H1 (cell line): Measurements from ENCODE around the gene ARHGAP26. TPM values are rescaled to one million over a fixed set of nuclear protein-coding genes. Genes with fewer than 3 reads are reported as not detected.

Source experiments
- CTCF ChIA-PET: fragments of 300-600 bp; sonication (Branson Sonifier 250); formaldehyde crosslinking; loops from one replicate; lab custom pipeline; 2021; ENCODE audit not compliant: partially characterized antibody; lab: Charles Lee
- POLR2A ChIA-PET: fragments of 300-600 bp; sonication (Branson Sonifier 250); formaldehyde crosslinking; loops from one replicate; lab custom pipeline; 2021; ENCODE audit warnings: inconsistent platforms; ENCODE audit not compliant: partially characterized antibody; lab: Charles Lee
- DNase-seq, 2 experiments: peaks; one replicate each; pipeline versions ENCODE4 v3.0.0 to v3.0.0-alpha.2; 2010 to 2022; ENCODE audit warnings: low spot score in 2 of 2, low read depth in 1 of 2, mixed read lengths in 1 of 2
- FAIRE-seq: peaks from 2 replicates; lab custom pipeline; 2011; peaks lifted over from hg19 to GRCh38; lab: Jason Lieb, UNC
- H2AFZ ChIP-seq: 2 replicates; pipeline ENCODE4 v1.8.1; 2012; ENCODE audit warnings: low read length, inconsistent platforms
- H2AK5ac ChIP-seq: 2 replicates; pipeline ENCODE4 v1.6.1; 2013; ENCODE audit warnings: low read depth, low read length
- H2BK120ac ChIP-seq: replicated peaks from 2 replicates; pipeline ENCODE3; 2013; ENCODE audit warnings: low read depth, low read length, inconsistent platforms
- H2BK12ac ChIP-seq: 2 replicates; pipeline ENCODE4 v1.6.1; 2013; ENCODE audit warnings: low read depth, low read length
- H2BK15ac ChIP-seq: 2 replicates; pipeline ENCODE4 v1.6.1; 2013; ENCODE audit warnings: low read length
- H2BK20ac ChIP-seq: 2 replicates; pipeline ENCODE4 v1.6.1; 2013; ENCODE audit warnings: low read length
- H2BK5ac ChIP-seq: 2 replicates; pipeline ENCODE4 v1.6.1; 2013; ENCODE audit warnings: low read depth, low read length
- H3K14ac ChIP-seq: 2 replicates; pipeline ENCODE4 v1.6.1; 2013; ENCODE audit warnings: inconsistent platforms; ENCODE audit not compliant: insufficient read length
- H3K18ac ChIP-seq: 2 replicates; pipeline ENCODE4 v1.6.1; 2013; ENCODE audit warnings: low read length; ENCODE audit errors: extremely low read depth
- H3K23ac ChIP-seq: 2 replicates; pipeline ENCODE4 v1.6.1; 2013; ENCODE audit warnings: inconsistent platforms; ENCODE audit not compliant: insufficient read length
- H3K23me2 ChIP-seq: 2 replicates; pipeline ENCODE4 v1.6.1; 2013; ENCODE audit warnings: low read depth, low read length
- H3K27ac ChIP-seq: 2 replicates; pipeline ENCODE4 v1.6.1; 2011; ENCODE audit warnings: low read depth, low read length, inconsistent platforms
- H3K27me3 ChIP-seq, 4 experiments: replicated peaks in 1 of 4; 1 replicate in 1 of 4; 2 replicates in 3 of 4; pipeline versions ENCODE4 v1.6.1 to v1.8.1; 2011 to 2013; ENCODE audit warnings: low read length in 3 of 4, mild to moderate bottlenecking in 3 of 4, inconsistent platforms in 2 of 4, mixed read lengths in 2 of 4, moderate library complexity in 1 of 4; ENCODE audit not compliant: control insufficient read depth in 3 of 4, insufficient read depth in 3 of 4; ENCODE audit errors: extremely low read depth in 1 of 4
- H3K36me3 ChIP-seq, 4 experiments: 2 replicates each; pipeline versions ENCODE4 v1.6.1 to v1.8.1; 2011 to 2013; ENCODE audit warnings: mild to moderate bottlenecking in 4 of 4, low read length in 3 of 4, moderate library complexity in 2 of 4, control low read depth in 1 of 4, inconsistent platforms in 1 of 4; ENCODE audit not compliant: insufficient read depth in 4 of 4, control insufficient read depth in 2 of 4
- H3K4ac ChIP-seq: replicated peaks from 2 replicates; pipeline ENCODE3; 2013; ENCODE audit warnings: low read length, low read depth, mixed read lengths, inconsistent platforms; ENCODE audit not compliant: insufficient read length
- H3K4me1 ChIP-seq, 4 experiments: replicated peaks in 1 of 4; 1 replicate in 1 of 4; 2 replicates in 3 of 4; pipeline versions ENCODE4 v1.6.1 to v1.8.1; 2011 to 2013; ENCODE audit warnings: low read length in 3 of 4, inconsistent platforms in 2 of 4, mixed read lengths in 1 of 4; ENCODE audit not compliant: insufficient read depth in 4 of 4, control insufficient read depth in 3 of 4
- H3K4me2 ChIP-seq, 2 experiments: 2 replicates each; pipeline versions ENCODE4 v1.6.1 to v1.8.1; 2011 to 2013; ENCODE audit warnings: low read depth in 2 of 2, low read length in 2 of 2, control low read depth in 1 of 2, inconsistent platforms in 1 of 2, mild to moderate bottlenecking in 1 of 2; ENCODE audit not compliant: insufficient read depth in 1 of 2
- H3K4me3 ChIP-seq, 4 experiments: fragments of 200-600, 300-600 bp in 1 of 4; sonication (generic), shearing (Covaris generic), sonication (Bioruptor Twin) in 1 of 4; 2 replicates each; pipeline versions ENCODE4 v1.5.1 to v1.8.1; 2011 to 2016; ENCODE audit warnings: low read length in 4 of 4, low read depth in 3 of 4, control low read depth in 2 of 4, inconsistent platforms in 2 of 4, mild to moderate bottlenecking in 2 of 4, mixed read lengths in 1 of 4, moderate library complexity in 1 of 4; ENCODE audit not compliant: insufficient read depth in 2 of 4; ENCODE audit errors: extremely low read depth in 1 of 4
- H3K56ac ChIP-seq: replicated peaks from 2 replicates; pipeline ENCODE3; 2013; ENCODE audit warnings: low read depth, mild to moderate bottlenecking, mixed read lengths, low read length, inconsistent platforms; ENCODE audit not compliant: insufficient read length
- H3K79me1 ChIP-seq: 2 replicates; pipeline ENCODE4 v1.6.1; 2013; ENCODE audit warnings: low read depth, low read length, control low read depth
- H3K79me2 ChIP-seq, 2 experiments: 2 replicates each; pipeline versions ENCODE4 v1.6.1 to v1.8.1; 2012 to 2013; ENCODE audit warnings: low read length in 2 of 2, mild to moderate bottlenecking in 2 of 2, inconsistent platforms in 1 of 2; ENCODE audit not compliant: insufficient read depth in 2 of 2, control insufficient read depth in 1 of 2
- H3K9ac ChIP-seq, 4 experiments: replicated peaks in 1 of 4; 1 replicate in 1 of 4; 2 replicates in 3 of 4; pipeline versions ENCODE4 v1.6.1 to v1.8.1; 2011 to 2013; ENCODE audit warnings: low read depth in 3 of 4, low read length in 3 of 4, control low read depth in 2 of 4, mild to moderate bottlenecking in 2 of 4, moderate library complexity in 2 of 4, inconsistent platforms in 1 of 4; ENCODE audit errors: extremely low read depth in 1 of 4
- H3K9me3 ChIP-seq, 2 experiments: 2 replicates each; pipeline versions ENCODE4 v1.6.1 to v1.8.1; 2012 to 2013; ENCODE audit warnings: mild to moderate bottlenecking in 2 of 2, moderate library complexity in 2 of 2, control low read depth in 1 of 2, inconsistent platforms in 1 of 2, low read depth in 1 of 2, low read length in 1 of 2, mixed read lengths in 1 of 2; ENCODE audit not compliant: insufficient read depth in 2 of 2
- H4K20me1 ChIP-seq, 2 experiments: replicated peaks in 1 of 2; 2 replicates each; pipeline versions ENCODE3 to v1.8.1; 2011 to 2013; ENCODE audit warnings: inconsistent platforms in 2 of 2, low read length in 2 of 2, mild to moderate bottlenecking in 1 of 2; ENCODE audit not compliant: insufficient read depth in 2 of 2, control insufficient read depth in 1 of 2
- H4K5ac ChIP-seq: 2 replicates; pipeline ENCODE4 v1.6.1; 2013; ENCODE audit warnings: low read length, low read depth, mixed read lengths, inconsistent platforms; ENCODE audit not compliant: insufficient read length
- H4K8ac ChIP-seq: 2 replicates; pipeline ENCODE4 v1.8.0; 2013; ENCODE audit warnings: mild to moderate bottlenecking, moderate library complexity, low read length, inconsistent platforms; ENCODE audit not compliant: insufficient read depth; ENCODE audit errors: extremely low read depth
- H4K91ac ChIP-seq: replicated peaks from 2 replicates; pipeline ENCODE3; 2013; ENCODE audit warnings: low read length, mixed read lengths, inconsistent platforms; ENCODE audit not compliant: insufficient read length
- CBX5 ChIP-seq: fragments of 300-800, 300-1000 bp; sonication (generic); IDR thresholded peaks from 2 replicates; pipeline ENCODE4 v1.7.1; 2016; ENCODE audit warnings: antibody characterized with exemption, low read length, low read depth
- CTBP2 ChIP-seq: IDR thresholded peaks from 2 replicates; pipeline ENCODE4 v1.7.0; 2011; ENCODE audit warnings: borderline replicate concordance, mild to moderate bottlenecking, moderate library complexity, mixed read lengths, low read length; ENCODE audit not compliant: insufficient read depth, insufficient read length
- NANOG ChIP-seq: IDR thresholded peaks from 2 replicates; pipeline ENCODE4 v1.6.1; 2011; ENCODE audit warnings: low read length, low read depth, mild to moderate bottlenecking, inconsistent platforms; ENCODE audit not compliant: insufficient read depth, poor library complexity, severe bottlenecking
- SAP30 ChIP-seq: fragments of 300-600 bp; sonication (generic); IDR thresholded peaks from 2 replicates; pipeline ENCODE4 v1.7.1; 2012; ENCODE audit warnings: low read length, moderate library complexity, mild to moderate bottlenecking, inconsistent platforms; ENCODE audit not compliant: insufficient read depth, insufficient replicate concordance
- SIRT6 ChIP-seq: IDR thresholded peaks from one replicate; pipeline ENCODE4 v1.7.1; 2012; ENCODE audit warnings: low read length, inconsistent platforms
- SUZ12 ChIP-seq: fragments of 200-600 bp; sonication (generic); IDR thresholded peaks from 2 replicates; pipeline ENCODE4 v1.6.1; 2012; ENCODE audit warnings: mild to moderate bottlenecking, inconsistent platforms, low read length, moderate library complexity, mixed read lengths
- TCF12 ChIP-seq: IDR thresholded peaks from 2 replicates; pipeline ENCODE4 v1.6.1; 2011; ENCODE audit warnings: low read depth, mild to moderate bottlenecking, low read length
- TEAD4 ChIP-seq: IDR thresholded peaks from 2 replicates; pipeline ENCODE4 v1.6.1; 2012; ENCODE audit warnings: low read depth, low read length, inconsistent platforms, mixed read lengths
- WGBS, 2 experiments: shearing (Covaris generic) in 1 of 2; methylation state at CpG; one replicate each; pipeline versions ENCODE4 v1.1.6 to v1.1.7; 2013 to 2015; ENCODE audit warnings: low lambda C conversion rate in 2 of 2, mixed read lengths in 2 of 2, inconsistent platforms in 1 of 2, low coverage in 1 of 2, missing lambda C conversion rate in 1 of 2; ENCODE audit not compliant: insufficient replicate concordance in 2 of 2, insufficient coverage in 1 of 2, insufficient read length in 1 of 2; ENCODE audit errors: extremely low coverage in 1 of 2, missing lambda C conversion rate in 1 of 2; 5-methylcytosine and 5-hydroxymethylcytosine counted together
- polyA plus RNA-seq, 7 experiments: library from polyadenylated mRNA; depleted of rRNA in 3 of 7; stranded (reverse) in 5 of 7; unstranded in 2 of 7; fragments of >200 nt in 5 of 7; fragments of 200-250 nt in 2 of 7; gene quantifications; 1 replicate in 5 of 7; 2 replicates in 1 of 7; 4 replicates in 1 of 7; pipeline versions ENCODE4 v1.2.1 to v1.2.3, GENCODE V29; 2011 to 2013; ENCODE audit warnings: missing spikeins in 2 of 7, mixed read lengths in 2 of 7
- total RNA-seq: library from RNA; stranded (reverse); fragmentation: NEBNext Ultra II Directional; extraction: Animal tissue kit (Norgen Biotek cat#: 25700); gene quantifications from 2 replicates; pipeline ENCODE4 v1.2.1, GENCODE V29; 2021
- TF ChIP-seq, protein P1 (sequence below): IDR thresholded peaks from 2 replicates; pipeline ENCODE4 v1.6.1; 2011; ENCODE audit warnings: low read length, improper control_type of control experiment
- TF ChIP-seq, protein P2 (sequence below), 3 experiments: IDR thresholded peaks; 1 replicate in 2 of 3; 2 replicates in 1 of 3; pipeline versions ENCODE4 v1.5.1 to v1.6.1; 2011; ENCODE audit warnings: low read length in 3 of 3, mild to moderate bottlenecking in 3 of 3, inconsistent platforms in 2 of 3, low read depth in 1 of 3, moderate library complexity in 1 of 3; ENCODE audit not compliant: insufficient read depth in 1 of 3; ENCODE audit errors: control extremely low read depth in 1 of 3

The ARHGAP26 gene
- total and polyA plus RNA-seq, 2 of the 8 experiments (the other 6 are each of a cell fraction or from before 2014, with no cell fraction given), result 7.1 to 24.8 TPM

DNA sequence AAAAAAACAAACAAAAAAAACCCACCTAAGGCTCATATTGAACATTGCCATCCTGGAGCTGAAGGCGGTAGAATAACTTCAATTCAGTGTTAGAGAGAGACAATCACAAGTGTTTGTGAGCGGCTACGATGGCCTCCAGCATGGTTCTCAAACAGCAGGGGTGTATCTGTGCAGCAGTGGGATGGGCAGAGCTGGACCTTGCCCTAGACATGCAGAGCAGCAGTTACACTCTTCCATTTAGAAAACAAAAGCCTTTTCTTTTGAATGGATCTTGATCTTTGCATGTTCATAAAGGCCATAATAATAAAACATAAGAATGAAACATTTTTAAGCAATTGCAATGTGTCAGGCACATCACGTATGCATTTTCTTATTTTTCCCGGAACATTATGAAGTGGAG is 50.3 kb downstream of the ARHGAP26 start:
- POLR2A ChIA-PET, result interaction anchor here (0.9 kb wide), 1 partner anchor 14 kb away, joined by 4 read pairs; no protein-coding TSS in a partner anchor
- H3K4ac ChIP-seq, result no peak overlapping the region
- no peak overlapping the region for H3K18ac ChIP-seq
- H4K91ac ChIP-seq, result no peak overlapping the region
- no peak overlapping the region for H4K8ac ChIP-seq
- no peak for FAIRE-seq
- no peak overlapping the region for H2BK12ac ChIP-seq
- WGBS, 2 experiments, result 97% methylated on average over 5 of the region's 5 CpGs; no CpG with 5 or more reads in 1 of the 2 experiments
- no peak overlapping the region for H4K5ac ChIP-seq
- no peak overlapping the region for H3K56ac ChIP-seq
- no peak for DNase-seq
- H4K20me1 ChIP-seq, result peaks cover 0 to 3% of the 10 kb centered on the region in 2 experiments
- H3K4me3 ChIP-seq, result no peak overlapping the region
- H2BK5ac ChIP-seq, result no peak overlapping the region
- no peaks in the 10 kb centered on the region for H3K27me3 ChIP-seq
- H3K4me2 ChIP-seq, result no peak overlapping the region
- H3K79me1 ChIP-seq, result peaks cover 7% of the 10 kb centered on the region
- H3K4me1 ChIP-seq, result peaks cover 0 to 18% (median 11%) of the 10 kb centered on the region in 4 experiments; a peak in 5 of 7 replicates
- H2BK15ac ChIP-seq, result no peak overlapping the region
- H3K23me2 ChIP-seq, result no peaks in the 10 kb centered on the region
- H3K27ac ChIP-seq, result no peak overlapping the region
- no peaks in the 10 kb centered on the region for H3K9me3 ChIP-seq
- H3K36me3 ChIP-seq, result no peaks in the 10 kb centered on the region
- no peak overlapping the region for H2AFZ ChIP-seq
- H3K9ac ChIP-seq, result no peak overlapping the region
- H2BK120ac ChIP-seq, result no peak overlapping the region
- no peak overlapping the region for H3K14ac ChIP-seq
- H2BK20ac ChIP-seq, result no peak overlapping the region
- H3K23ac ChIP-seq, result no peak overlapping the region
- no peak overlapping the region for H2AK5ac ChIP-seq
- peaks cover 0 to 22% of the 10 kb centered on the region in 2 experiments; a peak in 2 of 4 replicates for H3K79me2 ChIP-seq
- CTCF ChIA-PET, result interaction anchor here (0.6 to 1.1 kb wide), 3 partner anchors 23 to 140 kb away, joined by 3 read pairs; no protein-coding TSS in a partner anchor
- TF ChIP-seq NANOG, result no peak
- TF ChIP-seq SUZ12, result no peak
- TF ChIP-seq, protein P1, sequence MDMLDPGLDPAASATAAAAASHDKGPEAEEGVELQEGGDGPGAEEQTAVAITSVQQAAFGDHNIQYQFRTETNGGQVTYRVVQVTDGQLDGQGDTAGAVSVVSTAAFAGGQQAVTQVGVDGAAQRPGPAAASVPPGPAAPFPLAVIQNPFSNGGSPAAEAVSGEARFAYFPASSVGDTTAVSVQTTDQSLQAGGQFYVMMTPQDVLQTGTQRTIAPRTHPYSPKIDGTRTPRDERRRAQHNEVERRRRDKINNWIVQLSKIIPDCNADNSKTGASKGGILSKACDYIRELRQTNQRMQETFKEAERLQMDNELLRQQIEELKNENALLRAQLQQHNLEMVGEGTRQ, result no peak
- TF ChIP-seq CTBP2, result no peak
- TF ChIP-seq CBX5, result no peak
- TF ChIP-seq SAP30, result no peak
- TF ChIP-seq, protein P2, sequence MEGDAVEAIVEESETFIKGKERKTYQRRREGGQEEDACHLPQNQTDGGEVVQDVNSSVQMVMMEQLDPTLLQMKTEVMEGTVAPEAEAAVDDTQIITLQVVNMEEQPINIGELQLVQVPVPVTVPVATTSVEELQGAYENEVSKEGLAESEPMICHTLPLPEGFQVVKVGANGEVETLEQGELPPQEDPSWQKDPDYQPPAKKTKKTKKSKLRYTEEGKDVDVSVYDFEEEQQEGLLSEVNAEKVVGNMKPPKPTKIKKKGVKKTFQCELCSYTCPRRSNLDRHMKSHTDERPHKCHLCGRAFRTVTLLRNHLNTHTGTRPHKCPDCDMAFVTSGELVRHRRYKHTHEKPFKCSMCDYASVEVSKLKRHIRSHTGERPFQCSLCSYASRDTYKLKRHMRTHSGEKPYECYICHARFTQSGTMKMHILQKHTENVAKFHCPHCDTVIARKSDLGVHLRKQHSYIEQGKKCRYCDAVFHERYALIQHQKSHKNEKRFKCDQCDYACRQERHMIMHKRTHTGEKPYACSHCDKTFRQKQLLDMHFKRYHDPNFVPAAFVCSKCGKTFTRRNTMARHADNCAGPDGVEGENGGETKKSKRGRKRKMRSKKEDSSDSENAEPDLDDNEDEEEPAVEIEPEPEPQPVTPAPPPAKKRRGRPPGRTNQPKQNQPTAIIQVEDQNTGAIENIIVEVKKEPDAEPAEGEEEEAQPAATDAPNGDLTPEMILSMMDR (IDR thresholded peaks at IDR 0.05; ENCODE audit: control extremely low read depth in 1 of 3, insufficient read depth in 1 of 3, low read depth in 1 of 3, low read length in 3 of 3), result no peak
- TF ChIP-seq TEAD4, result no peak
- TF ChIP-seq SIRT6, result no peak
- no peak for TF ChIP-seq TCF12
